Neuronal stem cell (in vitro differentiated cells): Measurements from ENCODE around the gene MTFP1.

ENCODE experiments used
- DNase-seq: peaks from one replicate; pipeline ENCODE4 v3.0.0-alpha.2; 2013; ENCODE audit warnings: low spot score
- H2AFZ ChIP-seq: one replicate; pipeline ENCODE4 v1.6.1; 2013; ENCODE audit warnings: mild to moderate bottlenecking, low read length, inconsistent platforms
- H2AK5ac ChIP-seq: 2 replicates; pipeline ENCODE4 v1.6.1; 2013; ENCODE audit warnings: low read depth, mild to moderate bottlenecking, inconsistent platforms, low read length, moderate library complexity, mixed read lengths
- H2BK120ac ChIP-seq: 2 replicates; pipeline ENCODE4 v1.6.1; 2013; ENCODE audit warnings: low read depth, mild to moderate bottlenecking, inconsistent platforms, low read length, moderate library complexity, mixed read lengths
- H2BK12ac ChIP-seq: one replicate; pipeline ENCODE4 v1.6.1; 2013; ENCODE audit warnings: low read length, inconsistent platforms
- H2BK15ac ChIP-seq: 2 replicates; pipeline ENCODE4 v1.6.1; 2013; ENCODE audit warnings: mild to moderate bottlenecking, low read length, inconsistent platforms, mixed read lengths
- H2BK5ac ChIP-seq: one replicate; pipeline ENCODE4 v1.6.1; 2013; ENCODE audit warnings: inconsistent platforms, mild to moderate bottlenecking, low read length, moderate library complexity
- H3K14ac ChIP-seq: one replicate; pipeline ENCODE4 v1.6.1; 2013; ENCODE audit warnings: low read length, inconsistent platforms
- H3K18ac ChIP-seq: 2 replicates; pipeline ENCODE4 v1.6.1; 2013; ENCODE audit warnings: low read length, inconsistent platforms
- H3K23ac ChIP-seq: 2 replicates; pipeline ENCODE4 v1.6.1; 2013; ENCODE audit warnings: low read depth, mild to moderate bottlenecking, mixed read lengths, low read length, inconsistent platforms; ENCODE audit not compliant: poor library complexity
- H3K27ac ChIP-seq: replicated peaks from 3 replicates; pipeline ENCODE4 v1.5.1; 2013; ENCODE audit warnings: low read length, inconsistent platforms
- H3K27me3 ChIP-seq, 3 experiments: 2 replicates each; pipeline ENCODE4 v1.6.1; 2013; ENCODE audit warnings: low read length in 3 of 3, mild to moderate bottlenecking in 2 of 3, inconsistent platforms in 1 of 3, low read depth in 1 of 3, mixed read lengths in 1 of 3, moderate library complexity in 1 of 3; ENCODE audit not compliant: control insufficient read depth in 3 of 3, insufficient read depth in 3 of 3
- H3K36me3 ChIP-seq, 2 donors: replicated peaks in 1 of 2; 2 replicates each; pipeline ENCODE4 v1.6.1; 2013; ENCODE audit warnings: low read length in 2 of 2; ENCODE audit not compliant: control insufficient read depth in 2 of 2, insufficient read depth in 2 of 2
- H3K4ac ChIP-seq: 2 replicates; pipeline ENCODE4 v1.6.1; 2013; ENCODE audit warnings: inconsistent platforms, mild to moderate bottlenecking, low read length, moderate library complexity
- H3K4me1 ChIP-seq, 2 donors: 1 replicate in 1 of 2; 2 replicates in 1 of 2; pipeline ENCODE4 v1.6.1; 2013; ENCODE audit warnings: low read length in 2 of 2, low read depth in 1 of 2; ENCODE audit not compliant: control insufficient read depth in 2 of 2, insufficient read depth in 1 of 2
- H3K4me2 ChIP-seq: one replicate; pipeline ENCODE4 v1.6.1; 2013; ENCODE audit warnings: mild to moderate bottlenecking, low read length, inconsistent platforms; ENCODE audit not compliant: insufficient read depth, poor library complexity, severe bottlenecking
- H3K4me3 ChIP-seq, 2 donors: 2 replicates each; pipeline ENCODE4 v1.5.1; 2013; ENCODE audit warnings: low read length in 2 of 2, mild to moderate bottlenecking in 2 of 2, inconsistent platforms in 1 of 2, moderate library complexity in 1 of 2
- H3K79me1 ChIP-seq: one replicate; pipeline ENCODE4 v1.6.1; 2013; ENCODE audit warnings: low read depth, mild to moderate bottlenecking, inconsistent platforms, low read length, moderate library complexity
- H3K9ac ChIP-seq: one replicate; pipeline ENCODE4 v1.6.1; 2013; ENCODE audit warnings: mild to moderate bottlenecking, low read depth, low read length, inconsistent platforms; ENCODE audit not compliant: poor library complexity
- H3K9me3 ChIP-seq, 2 donors: replicated peaks in 1 of 2; 2 replicates each; pipeline versions ENCODE3 to v1.6.1; 2013; ENCODE audit warnings: low read length in 2 of 2, mild to moderate bottlenecking in 2 of 2, inconsistent platforms in 1 of 2, low read depth in 1 of 2, mixed read lengths in 1 of 2, moderate library complexity in 1 of 2; ENCODE audit not compliant: control insufficient read depth in 2 of 2, insufficient read depth in 1 of 2
- H4K8ac ChIP-seq: one replicate; pipeline ENCODE4 v1.6.1; 2013; ENCODE audit warnings: low read depth, mild to moderate bottlenecking, inconsistent platforms, low read length, moderate library complexity
- H4K91ac ChIP-seq: one replicate; pipeline ENCODE4 v1.6.1; 2013; ENCODE audit warnings: low read length, low read depth, mild to moderate bottlenecking, inconsistent platforms; ENCODE audit not compliant: poor library complexity
- WGBS, 2 donors: extraction: QIAGEN DNeasy Blood & Tissue Kit; methylation state at CpG; one replicate each; pipeline ENCODE4 v1.1.7; 2013; ENCODE audit warnings: missing lambda C conversion rate in 2 of 2, mixed read lengths in 1 of 2; ENCODE audit not compliant: insufficient read length in 2 of 2, insufficient replicate concordance in 1 of 2; ENCODE audit errors: extremely low coverage in 2 of 2; 5-methylcytosine and 5-hydroxymethylcytosine counted together

Gene MTFP1

DNA sequence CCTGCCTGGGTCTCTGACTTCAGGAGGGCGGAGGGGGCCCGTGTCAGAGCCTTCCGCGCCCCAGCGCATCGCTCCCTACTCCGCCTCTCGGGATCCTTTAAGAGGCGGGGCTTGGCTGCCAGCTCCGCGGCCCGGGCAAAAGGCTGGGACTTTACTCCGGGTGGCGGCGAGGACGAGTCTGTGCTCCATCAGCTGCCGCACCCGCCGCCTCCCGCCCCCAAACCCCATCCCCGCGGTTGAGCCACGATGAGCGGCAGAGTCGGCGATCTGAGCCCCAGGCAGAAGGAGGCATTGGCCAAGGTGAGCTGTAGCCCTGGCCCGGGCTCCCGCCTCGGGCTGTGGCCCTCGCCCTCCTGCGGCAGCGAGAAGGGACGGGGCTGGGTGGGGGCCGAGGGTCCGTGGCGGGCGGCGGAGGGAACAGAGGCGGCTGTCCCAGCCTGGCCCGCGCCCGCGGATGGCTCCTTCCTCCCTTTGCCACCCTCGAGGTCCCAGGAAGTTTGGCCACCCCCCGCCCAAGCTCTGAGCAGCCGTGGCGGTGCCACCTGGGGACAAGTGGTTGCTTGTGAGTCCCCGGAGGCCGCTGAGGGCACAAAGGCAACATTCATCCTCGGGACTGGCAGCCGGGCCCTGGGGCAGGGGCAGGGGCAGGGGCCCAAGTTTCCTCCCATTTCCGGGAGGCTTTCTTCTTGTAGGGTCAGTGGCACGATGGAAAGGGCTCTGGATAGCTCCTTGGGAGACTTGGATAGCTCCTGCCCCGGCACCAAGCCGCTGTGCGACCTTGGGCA is 28.5 kb upstream of the MTFP1 start, which contains the start of gene SEC14L2:
TSS of gene SEC14L2 (plus strand) at position 148 of the 785 bp plus-strand sequence. CDS start at position 247, 99 bp downstream.
- Histone ChIP-seq H3K4ac (no peak within 1 kb of the TSS), H2AFZ (peak within 1 kb of the TSS; percentile 98), H2BK5ac (no peak within 1 kb of the TSS), H4K91ac (peak within 1 kb of the TSS; percentile 19), H3K9me3 (no peaks in the 10 kb centered on the region), H3K27ac (no peak within 1 kb of the TSS), H3K18ac (peak within 1 kb of the TSS; percentile 91), H2AK5ac (peak within 1 kb of the TSS; percentile 34), H3K23ac (no peak within 1 kb of the TSS), H3K79me1 (no peaks in the 10 kb centered on the region), H2BK12ac (no peak within 1 kb of the TSS), H3K4me2 (peak within 1 kb of the TSS; percentile 87), H3K27me3 (peaks cover 0 to 22% (median 10%) of the 10 kb centered on the region in 3 experiments), H3K9ac (peak within 1 kb of the TSS; percentile 89), H3K36me3 (no peaks in the 10 kb centered on the region), H3K4me1 (peaks cover 23 to 28% of the 10 kb centered on the region in 2 donors), H3K14ac (no peak within 1 kb of the TSS), H2BK15ac (peak within 1 kb of the TSS; percentile 27), H4K8ac (no peak within 1 kb of the TSS), H2BK120ac (no peak within 1 kb of the TSS), H3K4me3 (peak within 1 kb of the TSS; percentile 64 to 84)
- WGBS, 2 donors: no CpG with 5 or more reads among the region's 56 CpGs
- no peak for DNase-seq

DNA sequence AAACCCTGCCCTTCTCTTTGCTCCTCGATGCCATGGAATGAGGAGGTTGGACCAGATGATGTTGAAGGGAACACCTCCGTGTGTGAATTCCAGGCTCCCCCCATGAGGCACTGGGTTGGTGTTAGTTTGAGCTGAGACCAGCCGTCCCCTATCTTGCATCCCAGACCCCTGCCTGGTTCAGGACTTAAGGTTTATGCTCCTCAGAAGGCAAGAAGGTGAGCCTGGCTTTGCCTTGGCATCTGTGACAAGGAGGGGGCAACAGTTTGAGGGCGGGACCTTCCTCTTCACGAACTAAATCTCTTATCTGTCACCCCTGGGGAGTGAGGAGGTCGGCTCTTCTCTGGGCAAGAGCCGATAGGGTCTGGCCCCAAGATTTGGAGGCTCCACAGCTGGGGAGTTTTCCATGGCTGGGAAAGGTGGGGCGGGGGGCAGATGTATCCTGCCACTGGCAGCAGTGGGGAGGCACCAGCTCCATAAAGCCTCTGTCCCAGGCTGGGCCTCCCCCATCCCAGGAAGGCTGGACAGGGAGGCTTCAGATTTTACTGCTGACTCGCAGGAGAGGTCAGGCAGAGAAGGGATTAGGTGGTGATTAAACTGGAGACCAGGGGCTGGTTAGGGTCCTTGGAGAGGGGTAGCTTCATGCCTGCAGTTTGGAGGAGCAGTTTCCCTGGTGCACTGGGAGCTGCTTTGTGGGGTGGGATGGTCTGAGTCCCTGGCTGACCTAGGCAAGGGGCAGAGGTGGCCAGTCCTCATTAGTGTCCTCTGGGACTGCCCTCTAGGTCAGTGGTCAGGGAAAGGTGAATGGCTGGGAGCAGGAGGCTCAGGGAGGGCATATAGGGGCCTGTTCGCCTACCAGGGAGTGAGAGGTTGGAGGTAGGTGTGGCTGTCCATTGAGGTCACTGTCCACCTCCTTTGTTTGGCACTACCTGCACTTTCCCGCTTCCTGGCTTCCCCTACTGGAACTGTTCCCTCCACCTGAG is 27.6 kb upstream of the MTFP1 start:
- Histone ChIP-seq H3K14ac (no peak overlapping the region), H3K36me3 (no peaks in the 10 kb centered on the region), H3K27me3 (peaks cover 0 to 22% (median 10%) of the 10 kb centered on the region in 3 experiments), H3K79me1 (no peaks in the 10 kb centered on the region), H3K27ac (no peak overlapping the region), H3K18ac (peak overlapping the region; percentile 67), H3K4me3 (peak overlapping the region; percentile 64 to 84), H3K9me3 (no peaks in the 10 kb centered on the region), H3K4ac (no peak overlapping the region), H2BK15ac (no peak overlapping the region), H3K9ac (no peak overlapping the region), H2BK120ac (no peak overlapping the region), H4K8ac (no peak overlapping the region), H4K91ac (no peak overlapping the region), H2BK5ac (no peak overlapping the region), H3K4me1 (peaks cover 19 to 25% of the 10 kb centered on the region in 2 donors), H2BK12ac (no peak overlapping the region), H2AFZ (peak overlapping the region; percentile 98), H3K4me2 (peak overlapping the region; percentile 87), H2AK5ac (peak overlapping the region; percentile 56), H3K23ac (no peak overlapping the region)
- no peak for DNase-seq
- no CpG with 5 or more reads among the region's 11 CpGs for WGBS, 2 donors

DNA sequence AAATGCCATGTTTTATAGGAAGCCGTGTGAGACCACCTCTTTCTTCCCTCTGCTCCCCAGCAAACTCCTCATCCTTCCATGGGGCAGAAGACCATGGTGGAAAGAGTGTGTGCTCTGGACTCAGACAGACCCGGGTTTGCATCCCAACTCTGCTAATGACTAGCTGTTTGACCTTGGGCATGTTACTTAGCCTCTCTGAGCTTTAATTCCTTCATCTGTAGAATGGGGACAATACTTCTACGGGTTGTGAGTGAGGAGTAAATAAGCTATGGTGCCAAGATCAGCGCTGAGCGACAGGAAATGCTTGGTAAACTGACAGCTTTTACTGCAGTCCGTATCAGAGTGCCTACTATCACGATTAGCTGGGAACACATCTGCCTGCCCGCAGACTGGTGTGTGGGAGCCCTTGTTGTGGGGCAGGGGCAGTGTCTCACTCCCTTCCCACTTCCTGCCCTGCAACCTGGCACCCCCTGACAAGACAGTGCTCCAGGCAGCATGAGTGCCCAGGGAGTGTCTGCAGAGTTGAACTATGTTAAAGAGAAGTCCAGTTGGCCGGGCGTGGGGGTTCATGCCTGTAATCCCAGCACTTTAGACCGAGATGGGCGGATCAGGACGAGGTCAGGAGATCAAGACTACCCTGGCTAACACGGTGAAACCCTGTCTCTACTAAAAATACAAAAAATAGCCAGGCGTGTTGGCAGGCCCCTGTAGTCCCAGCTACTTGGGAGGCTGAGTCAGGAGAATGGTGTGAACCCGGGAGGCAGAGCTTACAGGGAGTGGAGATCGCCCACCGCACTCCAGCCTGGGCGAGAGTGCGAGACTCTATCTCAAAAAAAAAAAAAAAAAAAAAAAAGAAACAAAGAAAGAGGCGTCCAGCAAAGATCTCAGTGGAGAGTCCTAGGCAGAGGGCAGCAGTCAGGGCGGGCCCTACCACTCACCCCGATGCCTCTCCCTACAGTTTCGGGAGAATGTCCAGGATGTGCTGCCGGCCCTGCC is 26.6 kb upstream of the MTFP1 start:
- Histone ChIP-seq H3K4me1 (peaks cover 13 to 16% of the 10 kb centered on the region in 2 donors), H2BK5ac (no peak overlapping the region), H3K27ac (no peak overlapping the region), H3K27me3 (peaks cover 0 to 22% (median 10%) of the 10 kb centered on the region in 3 experiments), H3K4me2 (no peak overlapping the region), H2BK15ac (no peak overlapping the region), H2BK12ac (no peak overlapping the region), H3K79me1 (no peaks in the 10 kb centered on the region), H3K4me3 (peak overlapping the region in 1 of 2 donors; percentile 3), H3K9ac (no peak overlapping the region), H2AFZ (no peak overlapping the region), H3K18ac (peak overlapping the region; percentile 4), H3K23ac (no peak overlapping the region), H3K14ac (no peak overlapping the region), H3K9me3 (no peaks in the 10 kb centered on the region), H3K36me3 (no peaks in the 10 kb centered on the region), H4K91ac (peak overlapping the region; percentile 22), H4K8ac (no peak overlapping the region), H2AK5ac (peak overlapping the region; percentile 56), H2BK120ac (no peak overlapping the region), H3K4ac (no peak overlapping the region)
- no CpG with 5 or more reads among the region's 25 CpGs for WGBS, 2 donors
- DNase-seq: no peak
